ENCODE results near the gene WNT2B.

GRCh38 chr1:112518186-112518585 is 9.4 kb downstream of the WNT2B start:
- TF ChIP-seq CTCF (IDR thresholded peaks at IDR 0.05) (no peak), NR1H2 (CRISPR knock-in tag; IDR thresholded peaks at IDR 0.05) (no peak), PRDM15 (CRISPR knock-in tag; IDR thresholded peaks at IDR 0.05) (no peak), ELF4 (CRISPR knock-in tag; IDR thresholded peaks at IDR 0.05; ENCODE audit: low read depth) (no peak), FOXP1 (CRISPR knock-in tag; IDR thresholded peaks at IDR 0.05; ENCODE audit: borderline replicate concordance) (no peak)

Data from WTC11 (cell line).